AG09309 (cell line): Measurements from ENCODE around the gene BAHCC1.

ENCODE experiments used
- DNase-seq: peaks from one replicate; pipeline ENCODE4 v3.0.0-alpha.2; 2010; ENCODE audit warnings: low read depth
- H3K4me3 ChIP-seq: 2 replicates; pipeline ENCODE4 v1.5.1; 2011; ENCODE audit warnings: mild to moderate bottlenecking, low read depth, low read length, moderate library complexity; ENCODE audit not compliant: control insufficient read depth
- CTCF ChIP-seq: IDR thresholded peaks from 2 replicates; pipeline ENCODE4 v1.5.1; 2011; ENCODE audit warnings: mild to moderate bottlenecking, low read depth, low read length, inconsistent platforms; ENCODE audit not compliant: insufficient read depth, control insufficient read depth; ENCODE audit errors: missing control alignments

The BAHCC1 gene

GRCh38 chr17:81469266-81469665 lies 74.0 kb downstream of the BAHCC1 start:
- no peak for TF ChIP-seq CTCF
- no peak for DNase-seq
- H3K4me3 ChIP-seq = no peak overlapping the region

GRCh38 chr17:81470270-81470943 lies 75.2 kb downstream of the BAHCC1 start:
- H3K4me3 ChIP-seq = no peak overlapping the region
- TF ChIP-seq CTCF = no peak
- DNase-seq = no peak

- DNase-seq = no peak
These were observed 75.9 kb downstream of the BAHCC1 start for GRCh38 chr17:81470944-81471817.

GRCh38 chr17:81471818-81472456 lies 76.7 kb downstream of the BAHCC1 start:
- DNase-seq = peak; percentile 74
- TF ChIP-seq CTCF = peak; percentile 79

More at GRCh38 chr17:81470944-81471817, 75.9 kb downstream of the BAHCC1 start:
- peak overlapping the region; percentile 25 for H3K4me3 ChIP-seq
- TF ChIP-seq CTCF = no peak

GRCh38 chr17:81473019-81473418 lies 77.8 kb downstream of the BAHCC1 start:
- no peak for DNase-seq
- no peak for TF ChIP-seq CTCF
- H3K4me3 ChIP-seq = no peak overlapping the region

More at GRCh38 chr17:81471818-81472456, 76.7 kb downstream of the BAHCC1 start:
- H3K4me3 ChIP-seq = peak overlapping the region; percentile 25

GRCh38 chr17:81474958-81475357 lies 79.7 kb downstream of the BAHCC1 start:
- DNase-seq = no peak
- TF ChIP-seq CTCF = no peak
- H3K4me3 ChIP-seq = no peak overlapping the region
